ENCODE results near the gene DYNLT3.

Gene DYNLT3

GRCh38 chrX:37846934-37847732 lies at the start of gene DYNLT3:
Gene DYNLT3 (minus strand): TSS chrX:37847571. CDS start chrX:37847510, 61 bp downstream.
- peak; percentile 86 for DNase-seq (ENCODE audit: low spot score)
- no peak for TF ChIP-seq CTCF (IDR thresholded peaks at IDR 0.05; ENCODE audit: borderline replicate concordance, control extremely low read depth, extremely low read depth, insufficient read depth, missing control alignments)
- in situ Hi-C loops (cut with MboI; ENCODE audit: low sequenced_read_pairs, unreplicated experiment) = loop anchor here (25.0 kb wide), 1 partner anchor 335 kb away; no protein-coding TSS in a partner anchor

- no peak for DNase-seq (ENCODE audit: low spot score)
- in situ Hi-C loops (cut with MboI; ENCODE audit: low sequenced_read_pairs, unreplicated experiment) = no loop called here
- no peak for TF ChIP-seq CTCF (IDR thresholded peaks at IDR 0.05; ENCODE audit: borderline replicate concordance, control extremely low read depth, extremely low read depth, insufficient read depth, missing control alignments)
Observed at GRCh38 chrX:37896511-37896890, 49.1 kb upstream of the DYNLT3 start.

- in situ Hi-C loops (cut with MboI; ENCODE audit: low sequenced_read_pairs, unreplicated experiment) = no loop called here
- no peak for TF ChIP-seq CTCF (IDR thresholded peaks at IDR 0.05; ENCODE audit: borderline replicate concordance, control extremely low read depth, extremely low read depth, insufficient read depth, missing control alignments)
- DNase-seq (ENCODE audit: low spot score) = no peak
Observed at GRCh38 chrX:37895795-37896510, 48.6 kb upstream of the DYNLT3 start.

- no peak for DNase-seq (ENCODE audit: low spot score)
- in situ Hi-C loops (cut with MboI; ENCODE audit: low sequenced_read_pairs, unreplicated experiment) = no loop called here
- no peak for TF ChIP-seq CTCF (IDR thresholded peaks at IDR 0.05; ENCODE audit: borderline replicate concordance, control extremely low read depth, extremely low read depth, insufficient read depth, missing control alignments)
Observed at GRCh38 chrX:37894725-37895124, 47.4 kb upstream of the DYNLT3 start.

- in situ Hi-C loops (cut with MboI; ENCODE audit: low sequenced_read_pairs, unreplicated experiment) = no loop called here
- no peak for TF ChIP-seq CTCF (IDR thresholded peaks at IDR 0.05; ENCODE audit: borderline replicate concordance, control extremely low read depth, extremely low read depth, insufficient read depth, missing control alignments)
- no peak for DNase-seq (ENCODE audit: low spot score)
Observed at GRCh38 chrX:37888010-37888409, 40.6 kb upstream of the DYNLT3 start.

- in situ Hi-C loops (cut with MboI; ENCODE audit: low sequenced_read_pairs, unreplicated experiment) = no loop called here
- DNase-seq (ENCODE audit: low spot score) = no peak
- TF ChIP-seq CTCF (IDR thresholded peaks at IDR 0.05; ENCODE audit: borderline replicate concordance, control extremely low read depth, extremely low read depth, insufficient read depth, missing control alignments) = no peak
Observed at GRCh38 chrX:37887347-37887746, 40.0 kb upstream of the DYNLT3 start.

Data from GM13976 (cell line).